Measurements from ENCODE around the gene NEGR1. TPM values are rescaled to one million over a fixed set of nuclear protein-coding genes. Genes with fewer than 3 reads are reported as not detected.

NEGR1 gene
- total RNA-seq, 1 experiment from 2014 or later = 4.1 TPM

DNA sequence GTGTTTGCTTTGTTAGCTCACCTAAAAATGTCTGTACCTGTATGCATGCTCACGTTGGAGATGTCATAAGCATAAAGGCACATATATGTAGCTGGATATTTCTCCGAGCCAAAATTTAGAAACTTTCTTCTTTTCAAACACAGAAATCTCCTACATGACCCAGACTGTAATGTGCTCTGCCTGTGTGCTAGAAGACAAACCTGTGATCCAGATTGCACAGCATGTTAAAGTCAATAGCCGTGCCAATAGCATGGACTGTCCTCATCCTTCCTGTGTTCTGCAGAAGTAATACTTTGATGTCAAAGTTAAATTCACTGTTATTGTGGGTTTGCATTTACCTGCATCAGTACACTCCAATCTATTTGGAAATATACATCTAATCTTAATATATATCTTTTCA lies 855.3 kb downstream of the NEGR1 start:
- no peaks in the 10 kb centered on the region for H3K27me3 Mint-ChIP-seq (ENCODE audit: insufficient read depth, unreplicated experiment)
- H3K4me3 Mint-ChIP-seq (ENCODE audit: unreplicated experiment) = no peak overlapping the region
- intact Hi-C loops (cut with micrococcal nuclease) = no loop called here
- H3K36me3 Mint-ChIP-seq (ENCODE audit: insufficient read depth, unreplicated experiment) = no peaks in the 10 kb centered on the region
- no peak overlapping the region for H3K27ac Mint-ChIP-seq (ENCODE audit: low read depth, unreplicated experiment)
- no peak for DNase-seq (ENCODE audit: unreplicated experiment)
- no peaks in the 10 kb centered on the region for H3K4me1 Mint-ChIP-seq (ENCODE audit: insufficient read depth, unreplicated experiment)
- ChIA-PET POLR2A (no interaction called here), CTCF (interaction anchor here (0.6 kb wide), 1 partner anchor 204 kb away, joined by 3 read pairs; no protein-coding TSS in a partner anchor)
- H3K9me3 Mint-ChIP-seq (ENCODE audit: unreplicated experiment) = no peaks in the 10 kb centered on the region
- TF ChIP-seq, protein P1, sequence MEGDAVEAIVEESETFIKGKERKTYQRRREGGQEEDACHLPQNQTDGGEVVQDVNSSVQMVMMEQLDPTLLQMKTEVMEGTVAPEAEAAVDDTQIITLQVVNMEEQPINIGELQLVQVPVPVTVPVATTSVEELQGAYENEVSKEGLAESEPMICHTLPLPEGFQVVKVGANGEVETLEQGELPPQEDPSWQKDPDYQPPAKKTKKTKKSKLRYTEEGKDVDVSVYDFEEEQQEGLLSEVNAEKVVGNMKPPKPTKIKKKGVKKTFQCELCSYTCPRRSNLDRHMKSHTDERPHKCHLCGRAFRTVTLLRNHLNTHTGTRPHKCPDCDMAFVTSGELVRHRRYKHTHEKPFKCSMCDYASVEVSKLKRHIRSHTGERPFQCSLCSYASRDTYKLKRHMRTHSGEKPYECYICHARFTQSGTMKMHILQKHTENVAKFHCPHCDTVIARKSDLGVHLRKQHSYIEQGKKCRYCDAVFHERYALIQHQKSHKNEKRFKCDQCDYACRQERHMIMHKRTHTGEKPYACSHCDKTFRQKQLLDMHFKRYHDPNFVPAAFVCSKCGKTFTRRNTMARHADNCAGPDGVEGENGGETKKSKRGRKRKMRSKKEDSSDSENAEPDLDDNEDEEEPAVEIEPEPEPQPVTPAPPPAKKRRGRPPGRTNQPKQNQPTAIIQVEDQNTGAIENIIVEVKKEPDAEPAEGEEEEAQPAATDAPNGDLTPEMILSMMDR (IDR thresholded peaks at IDR 0.05; ENCODE audit: unreplicated experiment) = no peak
- BruUV-seq (replicated peaks) = no TSS peak

GRCh38 chr1:71424536-71424935 lies 857.8 kb downstream of the NEGR1 start:
- H3K27ac Mint-ChIP-seq (ENCODE audit: low read depth, unreplicated experiment) = no peak overlapping the region
- CTCF ChIA-PET = no interaction called here
- H3K4me1 Mint-ChIP-seq (ENCODE audit: insufficient read depth, unreplicated experiment) = no peaks in the 10 kb centered on the region
- POLR2A ChIA-PET = no interaction called here
- no TSS peak for BruUV-seq (replicated peaks)
- intact Hi-C loops (cut with micrococcal nuclease) = no loop called here
- no peaks in the 10 kb centered on the region for H3K27me3 Mint-ChIP-seq (ENCODE audit: insufficient read depth, unreplicated experiment)
- TF ChIP-seq, protein P1 (IDR thresholded peaks at IDR 0.05; ENCODE audit: unreplicated experiment) = no peak
- no peak for DNase-seq (ENCODE audit: unreplicated experiment)
- no peaks in the 10 kb centered on the region for H3K36me3 Mint-ChIP-seq (ENCODE audit: insufficient read depth, unreplicated experiment)
- no peak overlapping the region for H3K4me3 Mint-ChIP-seq (ENCODE audit: unreplicated experiment)
- no peaks in the 10 kb centered on the region for H3K9me3 Mint-ChIP-seq (ENCODE audit: unreplicated experiment)

- Mint-ChIP-seq H3K4me1 (ENCODE audit: insufficient read depth, unreplicated experiment) (no peaks in the 10 kb centered on the region), H3K4me3 (ENCODE audit: unreplicated experiment) (no peak overlapping the region), H3K27ac (ENCODE audit: low read depth, unreplicated experiment) (no peak overlapping the region), H3K36me3 (ENCODE audit: insufficient read depth, unreplicated experiment) (no peaks in the 10 kb centered on the region), H3K27me3 (ENCODE audit: insufficient read depth, unreplicated experiment) (no peaks in the 10 kb centered on the region), H3K9me3 (ENCODE audit: unreplicated experiment) (no peaks in the 10 kb centered on the region)
- TF ChIP-seq, protein P1 (IDR thresholded peaks at IDR 0.05; ENCODE audit: unreplicated experiment) = no peak
- ChIA-PET POLR2A (no interaction called here), CTCF (no interaction called here)
- no peak for DNase-seq (ENCODE audit: unreplicated experiment)
- no TSS peak for BruUV-seq (replicated peaks)
- intact Hi-C loops (cut with micrococcal nuclease) = no loop called here
These were observed 860.1 kb downstream of the NEGR1 start for GRCh38 chr1:71422221-71422620.

DNA sequence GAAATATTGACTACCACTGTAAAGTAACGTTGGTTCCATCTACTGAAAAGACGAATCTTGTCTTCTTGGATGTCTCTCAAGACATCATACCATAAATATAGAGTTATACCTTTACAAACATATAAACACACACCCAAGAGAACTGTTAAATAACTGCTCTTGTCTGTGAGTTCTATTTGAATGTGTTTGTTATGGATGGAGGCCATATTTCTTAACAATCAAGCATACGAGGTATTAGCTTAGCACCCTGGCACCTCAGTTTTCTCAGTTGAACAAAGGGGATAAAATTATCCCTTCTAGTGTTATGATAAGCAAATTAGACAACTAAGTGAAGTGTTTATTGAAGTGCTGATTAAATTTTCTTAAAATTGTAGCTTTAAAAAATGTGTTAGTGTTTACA lies 864.9 kb downstream of the NEGR1 start:
- H3K9me3 Mint-ChIP-seq (ENCODE audit: unreplicated experiment) = no peaks in the 10 kb centered on the region
- peaks cover 13% of the 10 kb centered on the region for H3K4me1 Mint-ChIP-seq (ENCODE audit: insufficient read depth, unreplicated experiment)
- intact Hi-C loops (cut with micrococcal nuclease) = no loop called here
- ChIA-PET POLR2A (no interaction called here), CTCF (interaction anchor here (0.8 to 1.4 kb wide), 2 partner anchors 149 to 220 kb away, joined by 3 read pairs; no protein-coding TSS in a partner anchor)
- no peak overlapping the region for H3K4me3 Mint-ChIP-seq (ENCODE audit: unreplicated experiment)
- no TSS peak for BruUV-seq (replicated peaks)
- H3K27me3 Mint-ChIP-seq (ENCODE audit: insufficient read depth, unreplicated experiment) = no peaks in the 10 kb centered on the region
- no peaks in the 10 kb centered on the region for H3K36me3 Mint-ChIP-seq (ENCODE audit: insufficient read depth, unreplicated experiment)
- TF ChIP-seq, protein P1 (IDR thresholded peaks at IDR 0.05; ENCODE audit: unreplicated experiment) = no peak
- DNase-seq (ENCODE audit: unreplicated experiment) = no peak
- no peak overlapping the region for H3K27ac Mint-ChIP-seq (ENCODE audit: low read depth, unreplicated experiment)
